Thyroid gland (tissue), 4 donors: ENCODE measurements around the gene PFKFB2.

ENCODE experiments used
- POLR2A ChIP-seq, 2 donors: fragments of 450-650 bp; IDR thresholded peaks; one replicate each; pipeline ENCODE4 v1.6.1; 2017; ENCODE audit warnings: antibody characterized with exemption in 2 of 2, mild to moderate bottlenecking in 2 of 2, moderate library complexity in 1 of 2
- TF ChIP-seq, protein P1 (sequence below), 6 experiments: fragments of 200-600 bp in 3 of 6; fragments of 450-650 bp in 3 of 6; sonication (generic) in 3 of 6; IDR thresholded peaks; one replicate each; pipeline ENCODE4 v1.5.1; 2016 to 2019; ENCODE audit warnings: antibody characterized with exemption in 6 of 6, mild to moderate bottlenecking in 2 of 6, inconsistent platforms in 1 of 6, moderate library complexity in 1 of 6

DNA sequence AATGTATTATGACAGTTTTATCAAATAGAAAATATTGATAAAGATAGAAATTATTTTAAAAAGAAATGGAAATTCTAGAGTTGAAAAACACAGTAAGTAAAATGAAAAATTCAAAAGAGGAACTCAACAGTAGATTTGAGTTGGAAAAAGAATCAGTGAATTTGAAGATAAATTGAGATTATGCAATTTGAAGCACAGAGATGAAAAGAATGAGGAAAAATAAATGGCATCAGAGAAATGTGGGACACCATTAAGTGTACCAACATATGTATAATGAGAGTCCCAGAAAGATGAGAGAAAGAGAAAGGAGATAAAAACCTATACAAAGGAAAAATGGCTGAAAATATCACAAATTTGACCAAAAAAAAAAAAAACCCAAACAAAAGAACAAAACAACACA, 76.0 kb downstream of the PFKFB2 start:
- TF ChIP-seq, protein P1, sequence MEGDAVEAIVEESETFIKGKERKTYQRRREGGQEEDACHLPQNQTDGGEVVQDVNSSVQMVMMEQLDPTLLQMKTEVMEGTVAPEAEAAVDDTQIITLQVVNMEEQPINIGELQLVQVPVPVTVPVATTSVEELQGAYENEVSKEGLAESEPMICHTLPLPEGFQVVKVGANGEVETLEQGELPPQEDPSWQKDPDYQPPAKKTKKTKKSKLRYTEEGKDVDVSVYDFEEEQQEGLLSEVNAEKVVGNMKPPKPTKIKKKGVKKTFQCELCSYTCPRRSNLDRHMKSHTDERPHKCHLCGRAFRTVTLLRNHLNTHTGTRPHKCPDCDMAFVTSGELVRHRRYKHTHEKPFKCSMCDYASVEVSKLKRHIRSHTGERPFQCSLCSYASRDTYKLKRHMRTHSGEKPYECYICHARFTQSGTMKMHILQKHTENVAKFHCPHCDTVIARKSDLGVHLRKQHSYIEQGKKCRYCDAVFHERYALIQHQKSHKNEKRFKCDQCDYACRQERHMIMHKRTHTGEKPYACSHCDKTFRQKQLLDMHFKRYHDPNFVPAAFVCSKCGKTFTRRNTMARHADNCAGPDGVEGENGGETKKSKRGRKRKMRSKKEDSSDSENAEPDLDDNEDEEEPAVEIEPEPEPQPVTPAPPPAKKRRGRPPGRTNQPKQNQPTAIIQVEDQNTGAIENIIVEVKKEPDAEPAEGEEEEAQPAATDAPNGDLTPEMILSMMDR (IDR thresholded peaks at IDR 0.05), result no peak
- no peak for TF ChIP-seq POLR2A (IDR thresholded peaks at IDR 0.05)
